ENCODE measurements around the gene NCOR2. TPM values are rescaled to one million over a fixed set of nuclear protein-coding genes. Genes with fewer than 3 reads are reported as not detected.

Gene NCOR2
- total RNA-seq, 1 donor from 2014 or later = 32.9 TPM

- peak overlapping the region; percentile 11 to 61 (median 55) for H3K4me3 ChIP-seq (ENCODE audit: low read length in 3 of 3)
- no peaks in the 10 kb centered on the region for H3K36me3 ChIP-seq (ENCODE audit: control insufficient read depth in 3 of 3, insufficient read depth in 3 of 3, low read length in 3 of 3)
- no peaks in the 10 kb centered on the region for H3K9me3 ChIP-seq (ENCODE audit: control insufficient read depth in 3 of 3, low read length in 3 of 3)
- no peaks in the 10 kb centered on the region for H3K27me3 ChIP-seq (ENCODE audit: control insufficient read depth in 3 of 3, insufficient read depth in 3 of 3, low read length in 3 of 3)
- H3K4me1 ChIP-seq (ENCODE audit: control insufficient read depth in 3 of 3, insufficient read depth in 3 of 3, low read length in 3 of 3) = peaks cover 27 to 41% (median 37%) of the 10 kb centered on the region in 3 donors
- H3K27ac ChIP-seq (ENCODE audit: low read depth, low read length) = peak overlapping the region; percentile 80
- H3K9ac ChIP-seq (ENCODE audit: low read depth in 1 of 3, low read length in 3 of 3) = peak overlapping the region; percentile 48 to 84 (median 72)
Observed at GRCh38 chr12:124567673-124568373, 411 bp upstream of the NCOR2 start.

- Histone ChIP-seq H3K36me3 (ENCODE audit: control insufficient read depth in 3 of 3, insufficient read depth in 3 of 3, low read length in 3 of 3) (no peaks in the 10 kb centered on the region), H3K4me3 (ENCODE audit: low read length in 3 of 3) (peak overlapping the region; percentile 78 to 87 (median 82)), H3K9me3 (ENCODE audit: control insufficient read depth in 3 of 3, low read length in 3 of 3) (no peaks in the 10 kb centered on the region), H3K9ac (ENCODE audit: low read depth in 1 of 3, low read length in 3 of 3) (peak overlapping the region; percentile 77 to 95 (median 89)), H3K4me1 (ENCODE audit: control insufficient read depth in 3 of 3, insufficient read depth in 3 of 3, low read length in 3 of 3) (peaks cover 27 to 44% (median 39%) of the 10 kb centered on the region in 3 donors), H3K27ac (ENCODE audit: low read depth, low read length) (peak overlapping the region; percentile 94), H3K27me3 (ENCODE audit: control insufficient read depth in 3 of 3, insufficient read depth in 3 of 3, low read length in 3 of 3) (no peaks in the 10 kb centered on the region)
Observed at GRCh38 chr12:124566161-124566996, 1.0 kb downstream of the NCOR2 start.

GRCh38 chr12:124565656-124566160 lies 1.7 kb downstream of the NCOR2 start:
- peak overlapping the region; percentile 94 for H3K27ac ChIP-seq (ENCODE audit: low read depth, low read length)
- H3K9me3 ChIP-seq (ENCODE audit: control insufficient read depth in 3 of 3, low read length in 3 of 3) = no peaks in the 10 kb centered on the region
- H3K27me3 ChIP-seq (ENCODE audit: control insufficient read depth in 3 of 3, insufficient read depth in 3 of 3, low read length in 3 of 3) = no peaks in the 10 kb centered on the region
- peak overlapping the region; percentile 78 to 87 (median 82) for H3K4me3 ChIP-seq (ENCODE audit: low read length in 3 of 3)
- no peaks in the 10 kb centered on the region for H3K36me3 ChIP-seq (ENCODE audit: control insufficient read depth in 3 of 3, insufficient read depth in 3 of 3, low read length in 3 of 3)
- peak overlapping the region in 2 of 3 donors; percentile 89 to 95 for H3K9ac ChIP-seq (ENCODE audit: low read depth in 1 of 3, low read length in 3 of 3)
- H3K4me1 ChIP-seq (ENCODE audit: control insufficient read depth in 3 of 3, insufficient read depth in 3 of 3, low read length in 3 of 3) = peaks cover 27 to 50% (median 41%) of the 10 kb centered on the region in 3 donors

- no peak overlapping the region for H3K4me3 ChIP-seq (ENCODE audit: low read length in 3 of 3)
- no peak overlapping the region for H3K27ac ChIP-seq (ENCODE audit: low read depth, low read length)
- no peaks in the 10 kb centered on the region for H3K36me3 ChIP-seq (ENCODE audit: control insufficient read depth in 3 of 3, insufficient read depth in 3 of 3, low read length in 3 of 3)
- no peaks in the 10 kb centered on the region for H3K27me3 ChIP-seq (ENCODE audit: control insufficient read depth in 3 of 3, insufficient read depth in 3 of 3, low read length in 3 of 3)
- H3K9me3 ChIP-seq (ENCODE audit: control insufficient read depth in 3 of 3, low read length in 3 of 3) = no peaks in the 10 kb centered on the region
- peaks cover 27 to 50% (median 41%) of the 10 kb centered on the region in 3 donors for H3K4me1 ChIP-seq (ENCODE audit: control insufficient read depth in 3 of 3, insufficient read depth in 3 of 3, low read length in 3 of 3)
- H3K9ac ChIP-seq (ENCODE audit: low read depth in 1 of 3, low read length in 3 of 3) = peak overlapping the region in 1 of 3 donors; percentile 14
Observed at GRCh38 chr12:124564971-124565491, 2.4 kb downstream of the NCOR2 start.

- Histone ChIP-seq H3K27me3 (ENCODE audit: control insufficient read depth in 3 of 3, insufficient read depth in 3 of 3, low read length in 3 of 3) (no peaks in the 10 kb centered on the region), H3K9ac (ENCODE audit: low read depth in 1 of 3, low read length in 3 of 3) (peak overlapping the region in 1 of 3 donors; percentile 16), H3K4me1 (ENCODE audit: control insufficient read depth in 3 of 3, insufficient read depth in 3 of 3, low read length in 3 of 3) (peaks cover 25 to 46% (median 40%) of the 10 kb centered on the region in 3 donors), H3K36me3 (ENCODE audit: control insufficient read depth in 3 of 3, insufficient read depth in 3 of 3, low read length in 3 of 3) (no peaks in the 10 kb centered on the region), H3K9me3 (ENCODE audit: control insufficient read depth in 3 of 3, low read length in 3 of 3) (no peaks in the 10 kb centered on the region), H3K27ac (ENCODE audit: low read depth, low read length) (no peak overlapping the region), H3K4me3 (ENCODE audit: low read length in 3 of 3) (no peak overlapping the region)
Observed at GRCh38 chr12:124564232-124564958, 3.0 kb downstream of the NCOR2 start.

- H3K36me3 ChIP-seq (ENCODE audit: control insufficient read depth in 3 of 3, insufficient read depth in 3 of 3, low read length in 3 of 3) = no peaks in the 10 kb centered on the region
Observed at GRCh38 chr12:124563809-124564208, 3.6 kb downstream of the NCOR2 start.

GRCh38 chr12:124563401-124563800 lies 4.0 kb downstream of the NCOR2 start:
- no peak overlapping the region for H3K4me3 ChIP-seq (ENCODE audit: low read length in 3 of 3)
- H3K9ac ChIP-seq (ENCODE audit: low read depth in 1 of 3, low read length in 3 of 3) = no peak overlapping the region
- H3K27ac ChIP-seq (ENCODE audit: low read depth, low read length) = no peak overlapping the region
- peaks cover 17 to 39% (median 32%) of the 10 kb centered on the region in 3 donors for H3K4me1 ChIP-seq (ENCODE audit: control insufficient read depth in 3 of 3, insufficient read depth in 3 of 3, low read length in 3 of 3)
- H3K27me3 ChIP-seq (ENCODE audit: control insufficient read depth in 3 of 3, insufficient read depth in 3 of 3, low read length in 3 of 3) = no peaks in the 10 kb centered on the region
- H3K36me3 ChIP-seq (ENCODE audit: control insufficient read depth in 3 of 3, insufficient read depth in 3 of 3, low read length in 3 of 3) = no peaks in the 10 kb centered on the region
- H3K9me3 ChIP-seq (ENCODE audit: control insufficient read depth in 3 of 3, low read length in 3 of 3) = no peaks in the 10 kb centered on the region

More at GRCh38 chr12:124563809-124564208, 3.6 kb downstream of the NCOR2 start:
- Histone ChIP-seq H3K27ac (ENCODE audit: low read depth, low read length) (no peak overlapping the region), H3K4me1 (ENCODE audit: control insufficient read depth in 3 of 3, insufficient read depth in 3 of 3, low read length in 3 of 3) (peaks cover 19 to 40% (median 34%) of the 10 kb centered on the region in 3 donors), H3K4me3 (ENCODE audit: low read length in 3 of 3) (no peak overlapping the region), H3K9ac (ENCODE audit: low read depth in 1 of 3, low read length in 3 of 3) (peak overlapping the region in 1 of 3 donors; percentile 16), H3K27me3 (ENCODE audit: control insufficient read depth in 3 of 3, insufficient read depth in 3 of 3, low read length in 3 of 3) (no peaks in the 10 kb centered on the region), H3K9me3 (ENCODE audit: control insufficient read depth in 3 of 3, low read length in 3 of 3) (no peaks in the 10 kb centered on the region)

GRCh38 chr12:124562796-124563181 lies 4.6 kb downstream of the NCOR2 start:
- peaks cover 13 to 33% (median 28%) of the 10 kb centered on the region in 3 donors for H3K4me1 ChIP-seq (ENCODE audit: control insufficient read depth in 3 of 3, insufficient read depth in 3 of 3, low read length in 3 of 3)
- H3K4me3 ChIP-seq (ENCODE audit: low read length in 3 of 3) = no peak overlapping the region
- no peaks in the 10 kb centered on the region for H3K27me3 ChIP-seq (ENCODE audit: control insufficient read depth in 3 of 3, insufficient read depth in 3 of 3, low read length in 3 of 3)
- H3K9ac ChIP-seq (ENCODE audit: low read depth in 1 of 3, low read length in 3 of 3) = no peak overlapping the region
- no peaks in the 10 kb centered on the region for H3K9me3 ChIP-seq (ENCODE audit: control insufficient read depth in 3 of 3, low read length in 3 of 3)
- H3K36me3 ChIP-seq (ENCODE audit: control insufficient read depth in 3 of 3, insufficient read depth in 3 of 3, low read length in 3 of 3) = no peaks in the 10 kb centered on the region
- H3K27ac ChIP-seq (ENCODE audit: low read depth, low read length) = no peak overlapping the region

GRCh38 chr12:124562018-124562795 lies 5.2 kb downstream of the NCOR2 start:
- Histone ChIP-seq H3K4me3 (ENCODE audit: low read length in 3 of 3) (no peak overlapping the region), H3K4me1 (ENCODE audit: control insufficient read depth in 3 of 3, insufficient read depth in 3 of 3, low read length in 3 of 3) (peaks cover 12 to 36% (median 31%) of the 10 kb centered on the region in 3 donors), H3K36me3 (ENCODE audit: control insufficient read depth in 3 of 3, insufficient read depth in 3 of 3, low read length in 3 of 3) (no peaks in the 10 kb centered on the region), H3K27me3 (ENCODE audit: control insufficient read depth in 3 of 3, insufficient read depth in 3 of 3, low read length in 3 of 3) (no peaks in the 10 kb centered on the region), H3K27ac (ENCODE audit: low read depth, low read length) (no peak overlapping the region), H3K9me3 (ENCODE audit: control insufficient read depth in 3 of 3, low read length in 3 of 3) (no peaks in the 10 kb centered on the region), H3K9ac (ENCODE audit: low read depth in 1 of 3, low read length in 3 of 3) (no peak overlapping the region)
